PC-9 (cell line): ENCODE measurements around the gene UBA1. TPM values are rescaled to one million over a fixed set of nuclear protein-coding genes. Genes with fewer than 3 reads are reported as not detected.

ENCODE experiments used
- BruUV-seq: library from RNA; stranded (reverse); fragments of 400-500 nt; replicated peaks from 2 replicates; lab custom pipeline; 2021; lab: Mats Ljungman, UMichigan
- CTCF ChIA-PET: fragments of 300-600 bp; sonication (Branson Sonifier 250); formaldehyde crosslinking; loops from one replicate; lab custom pipeline; 2022; ENCODE audit warnings: antibody characterized with exemption; lab: Charles Lee
- POLR2A ChIA-PET: fragments of 300-600 bp; sonication (Branson Sonifier 250); formaldehyde crosslinking; loops from one replicate; lab custom pipeline; 2022; ENCODE audit warnings: antibody characterized with exemption; ENCODE audit not compliant: unreplicated experiment; lab: Charles Lee
- DNase-seq, 2 experiments: peaks; one replicate each; pipeline versions ENCODE4 v3.0.0 to v3.0.0-alpha.2; 2015 to 2022; ENCODE audit warnings: mixed read lengths in 1 of 2
- H2AFZ ChIP-seq: fragments of 200-600 bp; sonication (generic); 2 replicates; pipeline ENCODE4 v1.8.1; 2017; ENCODE audit warnings: antibody characterized with exemption
- H3F3A ChIP-seq: fragments of 200-600 bp; sonication (generic); 2 replicates; pipeline ENCODE4 v1.8.1; 2017; ENCODE audit warnings: antibody characterized with exemption, mild to moderate bottlenecking, low read depth; ENCODE audit not compliant: insufficient read depth
- H3K27ac ChIP-seq: fragments of 200-600 bp; sonication (generic); 2 replicates; pipeline ENCODE4 v1.6.1; 2016; ENCODE audit warnings: mixed run types
- H3K27me3 ChIP-seq: fragments of 200-600 bp; sonication (generic); 2 replicates; pipeline ENCODE4 v1.6.1; 2016; ENCODE audit warnings: low read depth, mixed run types; ENCODE audit not compliant: insufficient read depth
- H3K36me3 ChIP-seq: fragments of 200-600 bp; sonication (generic); 2 replicates; pipeline ENCODE4 v1.6.1; 2016; ENCODE audit warnings: low read depth, mixed run types
- H3K4me1 ChIP-seq: fragments of 200-600 bp; sonication (generic); replicated peaks from 2 replicates; pipeline ENCODE4 v1.6.1; 2016; ENCODE audit warnings: mixed run types; ENCODE audit not compliant: insufficient read depth
- H3K4me2 ChIP-seq: fragments of 200-600 bp; sonication (generic); 2 replicates; pipeline ENCODE4 v1.6.1; 2017; ENCODE audit warnings: mixed run types
- H3K4me3 ChIP-seq: fragments of 200-600 bp; sonication (generic); 2 replicates; pipeline ENCODE4 v1.6.1; 2016; ENCODE audit warnings: mixed run types
- H3K79me2 ChIP-seq: fragments of 200-600 bp; sonication (generic); 2 replicates; pipeline ENCODE4 v1.6.1; 2017; ENCODE audit warnings: low read depth, mixed run types
- H3K9me2 ChIP-seq: fragments of 200-600 bp; sonication (generic); 2 replicates; pipeline ENCODE4 v1.8.1; 2017; ENCODE audit warnings: mild to moderate bottlenecking; ENCODE audit not compliant: insufficient read depth
- H3K9me3 ChIP-seq: fragments of 200-600 bp; sonication (generic); 2 replicates; pipeline ENCODE4 v1.8.1; 2016; ENCODE audit warnings: low read depth; ENCODE audit not compliant: insufficient read depth
- H4K20me1 ChIP-seq: fragments of 200-600 bp; sonication (generic); 2 replicates; pipeline ENCODE4 v1.8.1; 2017; ENCODE audit not compliant: insufficient read depth
- EZH2 ChIP-seq: fragments of 200-600 bp; sonication (generic); IDR thresholded peaks from 2 replicates; pipeline ENCODE4 v1.8.0; 2017; ENCODE audit warnings: antibody characterized with exemption, low read depth
- intact Hi-C: fragments of 100-400 bp; cut with micrococcal nuclease; formaldehyde crosslinking; loops from one replicate; pipeline ENCODE4 v1.10.0; 2022; ENCODE audit not compliant: unreplicated experiment
- total RNA-seq: library from RNA; stranded (reverse); gene quantifications from 2 replicates; pipeline ENCODE4 v1.2.3, GENCODE V29; 2021
- TF ChIP-seq, protein P1 (sequence below): fragments of 200-600 bp; sonication (generic); conservative IDR thresholded peaks from 2 replicates; pipeline ENCODE4 v1.6.1; 2017; ENCODE audit warnings: mixed run types, antibody characterized with exemption, mild to moderate bottlenecking, moderate library complexity

UBA1 gene
- total RNA-seq, 1 experiment from 2014 or later = 126 TPM

DNA sequence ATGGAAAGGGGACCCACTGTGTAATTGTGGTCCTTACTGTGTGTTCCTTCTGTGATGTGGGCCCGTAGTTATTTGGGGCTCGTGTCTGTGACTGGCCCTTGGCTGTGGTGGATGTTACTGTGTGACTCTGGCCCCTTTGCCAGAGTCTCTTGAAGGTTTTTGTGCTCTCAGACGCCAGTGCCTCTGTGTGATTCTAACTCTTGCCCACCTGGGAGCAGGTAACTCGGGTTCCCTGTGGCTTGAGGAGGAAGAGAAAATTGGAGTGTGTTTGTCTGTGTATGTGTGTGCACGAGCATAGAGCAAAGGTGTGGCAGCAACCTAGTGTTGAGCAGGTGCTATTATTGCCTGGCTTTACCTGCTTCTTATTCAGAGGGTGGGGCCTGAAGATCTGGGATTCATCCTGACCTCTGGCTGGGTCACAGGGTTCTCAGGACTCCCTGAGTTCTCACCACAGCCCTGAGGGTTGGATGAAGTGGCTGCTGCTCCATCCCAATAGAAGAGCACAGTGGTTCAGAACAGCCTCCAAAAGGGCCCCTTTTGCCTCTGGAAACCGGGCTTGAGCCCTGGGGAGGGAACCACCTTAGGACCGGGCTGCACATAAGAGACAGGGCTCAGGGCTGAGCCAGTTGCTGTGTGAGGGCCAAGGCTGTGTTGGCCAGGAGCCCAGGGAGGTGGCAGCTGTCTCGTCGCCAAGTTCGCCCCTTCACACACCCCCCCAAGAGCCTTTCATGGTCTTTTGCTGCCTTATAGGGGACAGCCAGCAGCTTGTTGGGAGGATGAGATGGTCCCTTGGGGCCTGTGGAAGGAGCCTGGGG, 47.3 kb upstream of the UBA1 start:
- H3K27ac ChIP-seq = no peak overlapping the region
- peak overlapping the region; percentile 68 for H3K4me2 ChIP-seq
- CTCF ChIA-PET = no interaction called here
- H3F3A ChIP-seq = no peaks in the 10 kb centered on the region
- TF ChIP-seq EZH2 = no peak
- TF ChIP-seq, protein P1, sequence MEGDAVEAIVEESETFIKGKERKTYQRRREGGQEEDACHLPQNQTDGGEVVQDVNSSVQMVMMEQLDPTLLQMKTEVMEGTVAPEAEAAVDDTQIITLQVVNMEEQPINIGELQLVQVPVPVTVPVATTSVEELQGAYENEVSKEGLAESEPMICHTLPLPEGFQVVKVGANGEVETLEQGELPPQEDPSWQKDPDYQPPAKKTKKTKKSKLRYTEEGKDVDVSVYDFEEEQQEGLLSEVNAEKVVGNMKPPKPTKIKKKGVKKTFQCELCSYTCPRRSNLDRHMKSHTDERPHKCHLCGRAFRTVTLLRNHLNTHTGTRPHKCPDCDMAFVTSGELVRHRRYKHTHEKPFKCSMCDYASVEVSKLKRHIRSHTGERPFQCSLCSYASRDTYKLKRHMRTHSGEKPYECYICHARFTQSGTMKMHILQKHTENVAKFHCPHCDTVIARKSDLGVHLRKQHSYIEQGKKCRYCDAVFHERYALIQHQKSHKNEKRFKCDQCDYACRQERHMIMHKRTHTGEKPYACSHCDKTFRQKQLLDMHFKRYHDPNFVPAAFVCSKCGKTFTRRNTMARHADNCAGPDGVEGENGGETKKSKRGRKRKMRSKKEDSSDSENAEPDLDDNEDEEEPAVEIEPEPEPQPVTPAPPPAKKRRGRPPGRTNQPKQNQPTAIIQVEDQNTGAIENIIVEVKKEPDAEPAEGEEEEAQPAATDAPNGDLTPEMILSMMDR = no peak
- H3K9me2 ChIP-seq = no peaks in the 10 kb centered on the region
- H3K36me3 ChIP-seq = no peaks in the 10 kb centered on the region
- H3K79me2 ChIP-seq = peaks cover 50% of the 10 kb centered on the region
- POLR2A ChIA-PET = no interaction called here
- no peaks in the 10 kb centered on the region for H3K27me3 ChIP-seq
- peaks cover 5% of the 10 kb centered on the region; the same call in 1 of the 2 replicates for H4K20me1 ChIP-seq
- no peak overlapping the region for H2AFZ ChIP-seq
- DNase-seq = no peak
- H3K4me3 ChIP-seq = peak overlapping the region; percentile 57; the same call in 1 of the 2 replicates
- intact Hi-C loops = no loop called here
- TSS peak; percentile 53 for BruUV-seq
- H3K9me3 ChIP-seq = no peaks in the 10 kb centered on the region
- no peaks in the 10 kb centered on the region for H3K4me1 ChIP-seq

DNA sequence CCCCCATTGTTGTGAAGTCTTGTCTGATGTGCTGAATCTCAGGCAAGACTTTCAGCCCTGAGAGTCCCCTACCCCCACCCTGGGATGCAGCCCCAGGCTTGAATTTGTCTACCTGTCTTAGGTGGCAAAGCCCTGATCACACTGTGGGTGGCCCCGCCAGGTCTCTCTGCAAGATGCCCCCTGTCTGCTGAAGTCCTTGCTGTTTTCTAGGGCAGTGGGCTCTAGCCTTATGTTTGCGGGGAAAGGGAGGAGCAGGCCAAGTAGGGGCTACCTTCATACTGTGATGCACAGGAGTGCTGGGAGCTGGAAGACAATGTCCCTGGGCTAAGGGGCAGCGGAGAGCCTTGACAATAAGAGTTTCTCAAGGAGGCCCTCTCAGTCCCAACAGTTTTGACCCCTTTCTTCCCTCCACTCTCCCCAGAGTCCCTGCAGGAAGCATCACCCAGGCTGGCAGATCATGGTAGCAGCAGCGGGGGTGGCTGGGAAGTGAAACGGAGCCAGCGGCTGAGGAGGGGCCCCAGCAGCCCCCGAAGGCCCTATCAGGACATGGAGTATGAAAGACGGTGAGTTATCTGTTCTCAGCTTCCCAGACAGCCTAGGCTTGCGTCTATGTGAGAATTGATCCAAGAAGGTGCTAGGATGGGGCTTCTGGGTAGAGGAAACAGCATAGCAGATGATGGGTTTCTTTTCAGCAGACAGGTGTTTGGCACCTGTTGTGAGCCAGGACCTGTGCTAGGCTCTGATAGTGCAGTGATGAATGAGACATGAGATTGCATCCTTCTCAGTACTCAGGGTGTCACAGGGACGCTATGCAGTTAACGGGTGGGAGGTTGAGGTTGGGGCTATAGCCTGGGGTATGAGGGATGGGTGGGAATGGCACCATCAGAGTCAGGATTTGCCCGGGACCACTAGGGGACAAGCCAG, 46.4 kb upstream of the UBA1 start:
- Histone ChIP-seq H4K20me1 (peaks cover 5% of the 10 kb centered on the region; the same call in 1 of the 2 replicates), H3K36me3 (no peaks in the 10 kb centered on the region), H3K4me1 (no peaks in the 10 kb centered on the region), H3K4me2 (peak overlapping the region; percentile 68), H3K4me3 (peak overlapping the region; percentile 57; the same call in 1 of the 2 replicates), H3K9me2 (no peaks in the 10 kb centered on the region), H3K79me2 (peaks cover 53% of the 10 kb centered on the region), H3K27ac (no peak overlapping the region), H3K27me3 (no peaks in the 10 kb centered on the region), H3K9me3 (no peaks in the 10 kb centered on the region), H2AFZ (no peak overlapping the region), H3F3A (no peaks in the 10 kb centered on the region)
- intact Hi-C loops = no loop called here
- CTCF ChIA-PET = no interaction called here
- no peak for TF ChIP-seq EZH2
- TF ChIP-seq, protein P1 = no peak
- POLR2A ChIA-PET = no interaction called here
- BruUV-seq = no TSS peak
- no peak for DNase-seq

DNA sequence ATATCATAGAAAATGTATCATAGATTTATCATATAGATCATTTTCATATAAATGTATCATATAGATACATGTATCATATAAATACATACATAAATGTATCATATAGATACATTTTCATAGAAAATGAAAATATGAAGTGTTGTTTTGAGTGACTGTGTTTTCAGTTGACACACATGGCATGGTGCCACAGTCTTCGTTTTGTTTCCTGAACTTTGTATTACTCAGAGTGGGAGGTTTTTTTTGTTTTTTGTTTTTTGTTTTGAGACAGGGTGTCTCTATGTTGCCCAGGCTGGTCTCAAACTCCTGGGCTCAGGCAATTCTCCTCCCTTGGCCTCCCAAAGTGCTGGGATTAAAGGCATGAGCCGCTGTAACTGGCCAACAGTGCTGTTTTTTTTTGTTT, 44.7 kb upstream of the UBA1 start:
- Histone ChIP-seq H3K27me3 (no peaks in the 10 kb centered on the region), H3K79me2 (peaks cover 46% of the 10 kb centered on the region), H3K36me3 (no peaks in the 10 kb centered on the region), H3K4me1 (no peaks in the 10 kb centered on the region), H2AFZ (no peak overlapping the region), H3K9me2 (no peaks in the 10 kb centered on the region), H3K9me3 (no peaks in the 10 kb centered on the region), H3K4me3 (no peak overlapping the region), H3K27ac (no peak overlapping the region), H3K4me2 (no peak overlapping the region), H3F3A (no peaks in the 10 kb centered on the region), H4K20me1 (peaks cover 5% of the 10 kb centered on the region; the same call in 1 of the 2 replicates)
- intact Hi-C loops = no loop called here
- no peak for DNase-seq
- POLR2A ChIA-PET = no interaction called here
- CTCF ChIA-PET = no interaction called here
- TF ChIP-seq, protein P1 = no peak
- TF ChIP-seq EZH2 = no peak
- no TSS peak for BruUV-seq
